ENCODE data around the gene SYDE1.

SYDE1 gene

DNA sequence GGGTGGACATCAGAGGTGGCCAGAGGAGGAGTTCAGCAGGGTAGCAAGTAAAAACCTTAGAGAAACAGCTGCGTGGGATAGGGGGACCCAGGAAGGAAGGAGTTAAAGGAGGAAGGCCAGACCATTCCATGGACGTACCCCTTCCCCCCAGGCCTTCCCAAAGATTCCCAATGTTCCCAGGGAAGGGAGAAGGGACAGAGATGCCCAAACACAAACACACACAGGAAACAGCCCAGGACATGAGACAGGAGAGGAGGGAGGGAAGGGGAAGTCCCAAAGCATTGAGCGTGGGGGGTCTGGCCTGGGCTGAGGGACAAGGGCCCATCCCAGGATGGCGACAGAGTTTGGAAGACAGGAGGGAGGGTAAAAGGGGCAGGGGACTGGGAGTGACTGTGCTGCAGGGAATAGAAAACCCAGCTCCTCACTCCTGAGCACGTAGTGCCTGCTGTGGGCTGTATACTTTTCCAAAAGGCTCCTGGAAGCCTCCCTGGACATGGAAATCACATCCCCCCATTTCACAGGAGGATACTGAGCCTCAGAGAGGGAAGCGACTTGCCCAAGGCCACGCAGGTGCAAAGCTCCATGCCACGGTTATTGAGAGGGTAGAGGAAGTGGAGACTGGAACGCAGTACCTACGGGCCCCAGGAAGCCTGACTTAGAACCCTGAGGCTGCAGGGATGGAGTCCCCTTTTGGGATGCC lies 1.1 kb downstream of the SYDE1 start:
- no peak for DNase-seq (ENCODE audit: low spot score)

DNA sequence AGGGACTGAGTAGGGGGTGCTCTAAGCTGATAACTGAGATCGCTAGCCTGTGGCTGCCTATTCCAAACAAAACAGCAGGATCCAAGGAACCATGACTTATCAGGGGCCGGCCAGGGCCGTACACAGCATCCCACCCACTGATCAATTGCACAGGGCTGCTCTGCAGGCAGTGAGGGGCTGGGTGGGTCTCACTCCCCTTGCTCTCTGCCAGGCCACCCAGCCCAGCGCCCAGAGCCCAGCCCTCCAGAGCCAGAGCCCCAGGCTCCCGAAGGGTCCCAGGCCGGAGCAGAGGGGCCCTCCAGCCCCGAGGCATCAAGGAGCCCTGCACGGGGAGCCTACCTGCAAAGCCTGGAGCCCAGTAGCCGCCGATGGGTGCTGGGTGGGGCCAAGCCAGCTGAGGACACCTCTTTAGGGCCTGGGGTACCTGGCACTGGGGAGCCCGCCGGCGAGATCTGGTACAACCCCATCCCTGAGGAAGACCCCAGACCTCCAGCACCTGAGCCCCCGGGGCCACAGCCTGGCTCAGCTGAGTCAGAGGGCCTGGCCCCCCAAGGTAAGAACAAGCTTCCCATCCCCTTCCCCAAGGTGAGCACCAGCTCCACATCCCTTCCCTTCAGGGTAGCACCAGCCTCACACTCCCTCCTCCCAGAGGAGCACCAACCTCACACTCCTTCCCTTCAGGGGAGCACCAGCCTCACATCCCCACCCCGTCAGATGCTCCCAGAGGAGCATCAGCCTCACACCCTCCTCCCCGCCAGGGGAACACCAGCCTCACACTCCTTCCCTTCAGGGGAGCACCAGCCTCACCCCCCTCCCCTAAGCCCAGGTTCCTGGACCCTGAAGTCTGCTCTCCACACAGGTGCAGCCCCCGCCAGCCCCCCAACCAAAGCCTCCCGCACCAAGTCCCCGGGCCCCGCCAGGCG lies 1.9 kb downstream of the SYDE1 start:
- no peak for DNase-seq (ENCODE audit: low spot score)

GRCh38 chr19:15109768-15110417 lies 2.7 kb downstream of the SYDE1 start:
- no peak for DNase-seq (ENCODE audit: low spot score)

DNA sequence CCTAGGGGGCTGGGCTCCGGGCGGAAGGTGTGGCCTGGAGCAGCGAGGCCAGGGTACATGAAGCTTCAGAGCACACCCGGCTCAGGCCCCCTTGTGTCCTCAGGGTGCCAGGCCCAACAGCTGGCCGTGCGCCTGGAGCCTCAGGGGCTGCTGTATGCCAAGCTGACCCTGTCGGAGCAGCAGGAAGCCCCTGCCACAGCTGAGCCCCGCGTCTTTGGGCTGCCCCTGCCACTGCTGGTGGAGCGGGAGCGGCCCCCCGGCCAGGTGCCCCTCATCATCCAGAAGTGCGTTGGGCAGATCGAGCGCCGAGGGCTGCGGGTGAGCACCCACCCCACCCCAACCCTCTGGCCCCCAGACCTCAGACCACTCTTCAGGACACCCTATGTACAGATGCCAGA lies 3.2 kb downstream of the SYDE1 start:
- DNase-seq (ENCODE audit: low spot score) = no peak

DNA sequence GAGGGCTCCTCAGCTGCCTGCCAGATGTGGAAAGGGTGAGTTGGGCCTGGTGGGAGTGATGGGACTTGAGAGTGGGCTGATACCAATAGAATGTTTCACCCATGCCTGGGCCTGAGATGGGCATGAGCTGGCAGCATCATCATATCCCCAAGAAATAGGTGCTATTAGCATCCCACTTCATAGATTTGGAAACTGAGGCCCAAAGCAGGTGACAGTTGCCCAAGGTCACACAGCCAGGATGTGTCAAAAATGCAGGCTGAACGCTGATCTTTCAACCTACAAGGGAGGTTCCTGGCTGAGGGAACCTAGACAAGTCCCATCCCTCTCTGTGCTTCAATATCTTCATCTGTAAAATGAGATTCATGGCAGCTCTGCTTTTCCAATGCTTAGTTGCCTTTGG lies 4.6 kb downstream of the SYDE1 start:
- DNase-seq (ENCODE audit: low spot score) = no peak

- DNase-seq (ENCODE audit: low spot score) = no peak
These were observed 5.2 kb downstream of the SYDE1 start for GRCh38 chr19:15112385-15112784.

GRCh38 chr19:15113245-15114152 lies 6.3 kb downstream of the SYDE1 start:
- DNase-seq (ENCODE audit: low spot score) = no peak

DNA sequence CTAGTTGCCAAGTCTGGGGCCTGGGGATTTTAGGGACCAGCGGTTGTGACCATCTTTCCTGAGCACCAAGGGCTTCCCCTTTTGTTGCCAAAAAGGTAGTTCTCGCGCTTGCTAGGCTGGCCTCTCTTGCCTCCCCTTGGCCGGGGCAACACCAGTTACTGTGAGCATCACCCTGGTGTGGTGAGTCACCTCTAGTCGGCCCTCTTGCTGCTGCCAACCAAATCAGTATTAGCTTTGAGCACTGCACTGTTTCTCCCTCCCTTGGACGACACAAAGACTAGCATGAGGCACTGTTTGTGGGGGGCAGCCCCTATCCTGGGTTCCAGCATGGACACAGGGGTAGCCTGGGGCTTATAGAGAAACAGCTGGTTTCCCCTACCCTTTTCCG lies 6.9 kb downstream of the SYDE1 start:
- peak; percentile 84 for DNase-seq (ENCODE audit: low spot score)

GRCh38 chr19:15115080-15115479 lies 7.9 kb downstream of the SYDE1 start:
- DNase-seq (ENCODE audit: low spot score) = peak; percentile 75

- DNase-seq (ENCODE audit: low spot score) = no peak
These were observed 8.8 kb downstream of the SYDE1 start for GRCh38 chr19:15115762-15116615.

GRCh38 chr19:15116856-15117255 lies 9.7 kb downstream of the SYDE1 start:
- DNase-seq (ENCODE audit: low spot score) = no peak

DNA sequence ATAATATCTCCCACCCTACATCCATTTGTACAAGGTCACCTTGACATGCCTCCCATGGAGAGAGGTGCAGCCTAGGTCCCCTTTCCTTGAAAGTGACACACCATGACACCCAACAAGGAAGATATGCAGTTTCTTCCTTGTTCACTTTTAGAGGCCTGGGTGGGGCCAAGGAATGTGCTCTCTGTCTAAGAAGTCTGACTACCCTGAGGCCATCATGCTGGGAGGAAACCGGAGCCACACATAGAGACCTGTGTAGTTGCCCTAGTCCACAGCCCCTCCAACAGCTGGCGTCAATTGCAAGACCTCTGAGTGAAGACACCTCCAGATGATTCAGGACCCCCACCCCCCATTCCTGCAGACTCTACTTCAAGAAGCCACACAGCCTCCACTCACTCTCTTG lies 11.0 kb downstream of the SYDE1 start:
- no peak for DNase-seq (ENCODE audit: low spot score)

DNA sequence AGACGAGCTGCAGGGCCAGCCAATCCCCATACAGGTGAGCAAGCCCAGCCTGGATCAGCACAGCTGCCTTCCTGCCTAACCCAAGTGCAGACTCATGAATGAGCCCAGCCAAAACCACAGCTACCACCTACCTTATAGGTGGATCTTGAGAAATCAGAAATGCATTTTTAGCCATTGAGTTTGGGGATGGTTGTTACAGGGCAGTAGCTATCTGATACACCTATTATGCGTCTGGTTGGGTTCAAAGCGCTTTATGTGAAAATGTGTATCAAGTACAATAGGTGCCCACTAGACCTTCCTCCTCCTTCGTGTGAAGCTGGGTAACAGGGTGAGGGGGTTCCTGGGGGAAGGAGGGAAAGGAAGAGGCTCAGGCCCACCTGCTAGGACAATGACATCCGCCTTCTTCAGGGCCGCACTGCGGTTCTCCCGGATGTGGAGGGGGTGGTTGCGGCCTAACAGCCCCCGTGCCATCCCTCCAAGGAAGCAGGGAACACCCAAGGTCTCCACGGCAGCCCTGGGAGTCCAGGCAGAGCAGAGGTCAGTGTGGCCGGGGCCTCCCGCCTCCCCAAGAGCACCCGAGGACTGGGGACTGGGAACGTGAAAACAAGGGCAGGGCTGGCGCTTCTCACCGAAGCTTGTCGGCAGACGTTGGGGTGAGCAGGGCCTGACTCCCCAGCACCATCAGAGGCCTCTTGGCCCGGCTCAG lies 11.7 kb downstream of the SYDE1 start:
- DNase-seq (ENCODE audit: low spot score) = no peak

DNA sequence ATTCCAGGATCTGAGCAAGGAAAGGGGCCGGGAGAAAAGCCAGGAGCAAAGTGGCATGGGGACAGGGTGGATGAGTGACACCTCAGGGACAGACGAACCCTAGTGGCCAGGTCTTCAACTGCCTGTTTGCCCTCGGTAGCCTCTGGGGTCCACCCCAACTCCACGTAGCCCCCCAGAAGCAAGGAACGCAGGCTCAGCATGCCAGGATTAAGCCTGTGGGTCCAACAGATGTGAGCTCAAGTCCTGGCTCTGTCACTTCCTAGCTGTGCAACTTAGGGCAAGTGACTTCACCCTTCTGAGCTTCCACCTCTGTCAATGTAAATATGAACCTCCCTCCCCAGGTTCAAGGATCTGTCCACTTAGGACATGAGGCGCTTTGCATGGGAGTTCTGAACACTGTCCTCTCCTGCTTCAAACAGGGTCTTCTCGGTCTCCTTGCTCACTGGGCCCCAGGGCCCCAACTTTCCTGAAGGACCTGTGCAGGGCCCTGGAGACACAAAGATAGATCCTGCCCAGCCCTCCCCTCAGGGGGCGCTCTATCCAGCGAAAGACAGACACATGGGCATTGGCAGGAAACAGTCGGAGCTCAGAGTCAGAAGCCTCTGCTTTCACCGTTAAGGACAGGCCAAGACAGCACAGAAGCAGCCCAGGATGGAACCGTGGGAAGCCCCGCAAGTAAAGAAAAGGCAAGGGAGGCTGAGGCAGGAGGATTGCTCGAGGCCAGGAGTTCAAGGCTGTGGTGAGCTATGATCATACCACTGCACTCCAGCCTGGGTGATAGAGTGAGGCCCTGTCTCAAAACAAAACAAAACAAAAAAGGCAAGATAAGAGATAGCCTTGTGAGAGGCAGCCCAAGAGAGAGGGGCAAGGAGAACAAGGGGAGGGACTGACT lies 13.2 kb downstream of the SYDE1 start:
- no peak for DNase-seq (ENCODE audit: low spot score)

DNA sequence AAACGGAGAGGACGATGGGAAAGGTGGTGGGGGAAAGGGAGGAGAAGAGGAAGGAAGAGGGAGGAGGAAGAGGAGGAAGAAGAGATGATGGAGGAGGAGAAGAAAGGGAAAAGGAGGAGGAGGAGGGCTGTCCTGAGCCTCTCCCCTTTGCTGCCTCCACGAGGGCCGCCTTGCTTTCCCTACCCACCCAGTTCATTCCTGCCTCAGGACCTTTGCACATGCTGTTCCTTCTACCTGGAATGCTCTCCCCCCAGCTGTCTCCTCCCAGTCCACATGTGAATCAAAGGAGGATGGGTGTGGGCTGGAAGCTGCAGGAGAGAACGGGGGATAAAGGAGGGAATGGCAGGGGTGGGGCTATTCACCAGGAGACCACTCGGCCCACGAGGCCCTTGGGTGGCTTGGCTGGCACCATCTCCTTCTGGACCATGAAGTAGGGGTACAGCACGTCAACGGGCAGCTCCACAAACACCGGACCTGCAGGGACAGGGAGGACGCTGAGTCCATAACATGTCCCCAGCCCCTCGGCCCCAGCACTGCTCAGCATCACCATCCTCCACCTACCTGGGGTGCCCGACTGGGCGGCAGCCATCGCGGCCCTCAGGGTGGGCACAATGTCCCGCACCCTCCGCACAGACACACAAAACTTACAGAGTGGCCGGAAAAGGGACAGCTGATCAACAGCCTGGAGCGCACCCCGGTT lies 15.3 kb downstream of the SYDE1 start:
- no peak for DNase-seq (ENCODE audit: low spot score)

DNA sequence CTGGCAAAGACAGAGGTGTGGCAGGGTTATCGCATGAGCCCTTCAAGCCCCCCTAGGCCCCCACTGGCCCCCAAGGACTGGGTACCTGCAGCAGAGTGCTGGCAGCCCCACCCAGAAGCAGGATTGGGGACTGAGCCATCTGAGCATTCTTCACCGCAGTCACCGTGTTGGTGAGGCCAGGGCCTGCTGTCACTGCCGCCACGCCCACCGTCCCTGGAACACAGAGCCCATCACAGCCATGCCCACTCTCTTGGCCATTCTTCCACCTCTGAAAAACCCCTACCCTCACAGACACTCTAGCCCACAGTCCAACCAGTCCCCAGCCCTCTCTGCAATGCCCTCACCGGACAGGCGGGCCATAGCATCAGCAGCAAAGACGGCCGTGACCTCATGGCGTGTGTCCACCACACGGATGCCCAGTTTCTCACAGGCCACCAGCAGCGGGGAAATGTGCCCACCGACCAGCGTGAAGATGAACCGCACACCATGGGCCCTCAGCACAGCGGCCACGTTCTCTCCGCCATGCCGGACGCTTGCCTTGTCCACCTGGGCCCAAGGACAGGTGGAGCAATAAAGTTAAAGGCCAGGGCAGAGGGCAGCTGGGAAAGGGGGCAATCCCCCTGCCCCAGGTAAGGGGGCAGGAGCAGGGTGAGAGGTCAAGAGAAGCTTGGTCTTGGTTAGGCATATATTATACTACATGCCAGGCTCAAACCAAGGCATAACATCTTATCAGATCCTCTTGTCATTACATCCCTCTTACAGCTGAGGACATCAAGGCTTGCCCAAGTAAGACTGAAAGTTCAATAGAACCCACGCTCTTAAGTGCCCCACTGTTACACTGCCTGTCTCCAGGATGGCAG lies 16.1 kb downstream of the SYDE1 start:
- DNase-seq (ENCODE audit: low spot score) = no peak

DNA sequence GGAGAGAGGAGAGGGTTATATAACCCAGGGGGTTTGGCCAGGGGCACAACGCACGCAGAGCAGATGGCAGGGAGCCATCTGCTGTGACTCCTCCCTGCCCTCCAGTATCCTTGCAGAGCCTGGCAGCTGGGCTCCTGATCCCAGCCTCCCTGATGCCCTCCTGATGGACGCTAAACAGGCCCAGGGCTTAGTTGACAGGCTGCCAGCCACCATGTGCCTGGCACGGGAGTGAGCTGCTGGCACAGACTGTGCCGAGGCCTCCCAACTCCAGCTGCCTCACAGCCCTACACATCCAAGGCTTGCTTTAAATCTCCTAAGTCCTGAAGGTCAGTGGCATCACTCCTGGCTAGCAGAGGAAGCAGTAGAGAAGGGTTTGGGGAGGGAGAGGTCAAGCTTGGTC lies 16.7 kb downstream of the SYDE1 start:
- DNase-seq (ENCODE audit: low spot score) = no peak
